Activated CD8-positive, alpha-beta memory T cell treated with anti-CD3 and anti-CD28 coated beads for 36 hours (primary cell): ENCODE data around the gene LAG3. TPM values are rescaled to one million over a fixed set of nuclear protein-coding genes. Genes with fewer than 3 reads are reported as not detected.

Experiments used
- CTCF ChIA-PET: fragments of 350-600 bp; sonication (Branson Sonifier 250); formaldehyde crosslinking; loops from one replicate; lab custom pipeline; 2021; ENCODE audit warnings: antibody characterized with exemption; lab: Charles Lee
- POLR2A ChIA-PET: fragments of 350-600 bp; sonication (Branson Sonifier 250); formaldehyde crosslinking; loops from one replicate; lab custom pipeline; 2021; ENCODE audit warnings: antibody characterized with exemption; lab: Charles Lee
- total RNA-seq, 2 experiments: library from RNA; stranded (reverse); gene quantifications; one replicate each; pipeline ENCODE4 v1.2.3, GENCODE V29; 2021

Gene LAG3
- total RNA-seq, 2 experiments from 2014 or later, result 324 to 331 TPM

DNA sequence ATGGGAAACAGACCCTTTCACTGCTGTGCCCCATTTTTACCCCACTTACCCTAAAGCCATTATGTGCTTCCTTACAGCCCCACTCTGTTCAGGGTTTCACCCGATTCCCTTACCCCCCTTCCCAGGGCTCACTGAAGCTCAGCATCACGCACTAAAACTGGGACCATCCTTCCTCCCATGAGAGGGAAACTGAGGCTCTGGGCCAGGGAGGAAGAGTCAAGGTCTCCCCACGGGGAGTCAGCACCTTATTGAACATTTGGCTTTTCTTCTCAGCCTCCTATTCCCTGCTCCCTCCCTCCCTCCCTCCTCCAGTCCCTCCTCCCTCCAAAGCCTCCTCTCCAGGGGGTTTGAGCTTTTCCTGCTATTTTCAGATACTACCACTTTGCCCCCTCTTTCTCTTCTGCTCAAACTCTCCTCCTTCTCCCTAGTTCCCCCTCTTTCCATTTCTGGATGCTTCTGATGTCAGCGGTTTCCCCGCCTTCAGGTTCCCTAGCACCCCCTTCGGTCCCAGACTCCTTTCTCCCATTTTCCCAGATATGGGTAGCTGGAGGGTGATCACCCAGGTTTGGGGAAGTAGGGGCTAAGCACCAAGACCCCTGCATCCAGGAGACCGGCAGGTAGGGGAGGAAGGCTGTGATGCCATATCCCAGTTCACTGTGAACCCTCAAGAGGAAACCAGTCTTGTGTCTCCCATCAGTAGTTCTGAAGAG is 50.3 kb downstream of the LAG3 start:
- POLR2A ChIA-PET, result no interaction called here

DNA sequence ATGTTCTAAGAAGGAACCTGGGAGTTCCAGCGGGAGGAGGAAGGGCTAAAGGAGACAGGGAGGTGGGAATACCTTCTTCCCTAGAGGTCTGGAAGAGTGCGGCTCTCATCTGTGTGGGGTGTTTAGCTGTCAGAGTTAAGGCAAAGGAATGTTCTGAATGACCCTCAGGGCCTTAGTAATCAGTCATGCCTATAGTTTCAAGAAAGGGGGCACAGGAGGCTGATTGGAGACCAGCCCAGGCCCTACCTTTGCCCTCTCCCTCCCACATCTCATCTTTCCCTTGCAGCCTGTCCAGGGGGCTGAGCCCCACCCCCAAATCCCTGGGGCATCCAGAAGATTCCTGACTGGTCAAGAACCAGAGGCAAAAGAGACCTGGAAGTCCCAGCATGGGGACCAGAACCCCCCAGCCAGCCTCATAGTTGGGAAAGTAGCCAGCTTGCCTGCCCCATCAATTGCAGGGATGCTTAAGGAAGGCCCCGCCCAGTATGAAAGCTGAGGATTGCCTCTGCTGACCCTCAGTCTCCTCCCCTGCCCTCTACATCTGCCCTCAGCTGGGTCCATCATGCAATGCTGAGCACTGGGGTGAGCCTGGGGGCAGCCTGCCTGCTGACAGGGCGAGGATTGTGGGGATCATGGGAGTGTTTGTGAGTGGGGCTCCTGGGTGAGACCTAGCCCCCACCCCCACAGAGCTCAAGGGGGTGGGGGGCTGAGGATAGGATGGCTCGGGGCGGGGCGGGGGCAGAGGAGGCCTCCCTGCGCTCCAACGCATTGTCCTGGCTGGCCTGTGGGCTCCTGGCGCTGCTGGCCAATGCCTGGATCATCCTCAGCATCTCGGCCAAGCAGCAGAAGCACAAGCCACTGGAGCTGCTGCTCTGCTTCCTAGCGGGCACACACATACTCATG is 51.1 kb downstream of the LAG3 start:
- CTCF ChIA-PET, result interaction anchor here (1.6 to 9.6 kb wide), 6 partner anchors 12 to 70 kb away, joined by 4 to 91 read pairs (median 10); partner anchors contain the start of gene MLF2
- POLR2A ChIA-PET, result no interaction called here

More for the DNA sequence above, 50.3 kb downstream of the LAG3 start:
- CTCF ChIA-PET, result interaction anchor here (0.6 to 9.6 kb wide), 5 partner anchors 14 to 69 kb away, joined by 3 to 91 read pairs (median 5); partner anchors contain the start of gene MLF2

DNA sequence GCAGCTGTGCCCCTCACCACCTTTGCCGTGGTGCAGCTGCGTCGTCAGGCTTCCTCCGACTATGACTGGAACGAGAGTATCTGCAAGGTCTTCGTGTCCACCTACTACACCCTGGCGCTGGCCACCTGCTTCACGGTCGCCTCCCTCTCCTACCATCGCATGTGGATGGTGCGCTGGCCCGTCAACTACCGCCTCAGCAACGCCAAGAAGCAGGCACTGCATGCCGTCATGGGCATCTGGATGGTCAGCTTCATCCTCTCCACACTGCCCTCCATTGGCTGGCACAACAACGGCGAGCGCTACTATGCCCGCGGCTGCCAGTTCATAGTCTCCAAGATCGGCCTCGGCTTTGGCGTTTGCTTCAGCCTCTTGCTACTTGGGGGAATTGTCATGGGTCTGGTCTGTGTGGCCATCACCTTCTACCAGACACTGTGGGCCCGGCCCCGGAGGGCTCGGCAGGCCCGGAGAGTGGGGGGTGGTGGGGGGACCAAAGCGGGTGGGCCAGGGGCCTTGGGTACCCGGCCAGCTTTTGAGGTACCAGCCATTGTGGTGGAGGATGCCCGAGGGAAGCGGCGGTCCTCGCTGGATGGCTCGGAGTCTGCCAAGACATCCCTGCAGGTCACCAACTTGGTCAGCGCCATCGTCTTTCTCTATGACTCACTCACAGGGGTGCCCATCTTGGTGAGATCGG is 51.9 kb downstream of the LAG3 start:
- ChIA-PET CTCF (interaction anchor here (1.0 to 9.6 kb wide), 13 partner anchors 11 to 114 kb away, joined by 3 to 91 read pairs (median 7); partner anchors contain the start of genes CDCA3, GNB3 and MLF2), POLR2A (no interaction called here)

DNA sequence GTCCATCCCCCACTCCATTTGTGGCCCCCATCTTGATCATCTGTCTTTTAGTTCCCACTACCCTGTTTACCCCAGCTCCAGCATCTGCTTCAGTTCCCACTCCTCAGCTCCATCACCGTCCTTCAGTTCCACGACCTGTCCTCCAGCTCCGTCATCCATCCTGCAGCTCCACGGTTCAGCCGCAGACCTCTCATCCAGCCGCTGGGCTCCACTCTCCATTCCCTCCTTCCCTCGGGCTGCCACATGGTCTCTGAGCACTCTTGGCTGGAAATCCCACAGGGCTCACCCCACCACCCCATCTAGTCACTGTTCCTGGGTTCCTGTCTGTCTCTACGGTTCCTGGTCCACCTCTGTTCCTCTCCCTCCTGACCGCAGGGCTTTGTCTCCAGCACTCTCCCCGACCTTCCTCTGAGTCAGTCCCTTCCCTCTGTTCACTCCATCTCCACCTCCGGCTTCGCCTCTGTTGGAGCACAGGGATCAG is 52.6 kb downstream of the LAG3 start:
- POLR2A ChIA-PET, result no interaction called here
- CTCF ChIA-PET, result interaction anchor here (0.6 to 9.6 kb wide), 24 partner anchors 10 to 181 kb away, joined by 3 to 91 read pairs (median 4); partner anchors contain the start of genes CD4, CDCA3, COPS7A and GNB3

DNA sequence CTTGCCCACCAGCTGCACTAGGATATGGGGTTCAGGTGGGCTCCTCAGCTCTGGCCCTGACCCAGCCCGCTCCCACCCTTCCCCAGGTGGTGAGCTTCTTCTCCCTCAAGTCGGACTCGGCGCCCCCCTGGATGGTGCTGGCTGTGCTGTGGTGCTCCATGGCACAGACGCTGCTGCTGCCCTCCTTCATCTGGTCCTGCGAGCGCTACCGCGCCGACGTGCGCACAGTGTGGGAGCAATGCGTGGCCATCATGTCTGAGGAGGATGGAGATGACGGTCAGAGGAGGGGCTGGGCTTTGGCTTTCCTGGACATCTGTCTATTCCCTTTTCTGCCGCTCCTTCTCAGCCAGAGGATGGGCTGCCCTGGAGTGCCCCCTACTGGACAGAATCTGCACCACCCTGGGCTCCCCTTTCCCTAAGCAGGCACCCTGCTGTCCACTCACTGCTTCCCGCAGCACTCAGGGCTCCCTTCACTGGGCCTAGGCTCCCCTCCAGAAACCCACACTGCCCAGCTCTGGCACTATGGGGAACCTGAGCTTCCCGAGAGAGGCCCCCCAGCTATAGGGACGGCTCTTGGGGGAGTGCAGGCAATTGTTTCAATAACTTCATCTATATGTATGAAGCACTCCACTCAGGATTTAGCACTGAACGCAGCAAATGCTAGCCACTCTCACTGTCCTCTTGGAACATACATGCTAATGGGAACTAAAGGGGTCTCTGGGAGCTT is 53.2 kb downstream of the LAG3 start:
- POLR2A ChIA-PET, result no interaction called here
- CTCF ChIA-PET, result interaction anchor here (0.6 to 9.6 kb wide), 34 partner anchors 10 to 207 kb away, joined by 3 to 91 read pairs (median 4); partner anchors contain the start of genes CD4, CDCA3, COPS7A and GNB3

DNA sequence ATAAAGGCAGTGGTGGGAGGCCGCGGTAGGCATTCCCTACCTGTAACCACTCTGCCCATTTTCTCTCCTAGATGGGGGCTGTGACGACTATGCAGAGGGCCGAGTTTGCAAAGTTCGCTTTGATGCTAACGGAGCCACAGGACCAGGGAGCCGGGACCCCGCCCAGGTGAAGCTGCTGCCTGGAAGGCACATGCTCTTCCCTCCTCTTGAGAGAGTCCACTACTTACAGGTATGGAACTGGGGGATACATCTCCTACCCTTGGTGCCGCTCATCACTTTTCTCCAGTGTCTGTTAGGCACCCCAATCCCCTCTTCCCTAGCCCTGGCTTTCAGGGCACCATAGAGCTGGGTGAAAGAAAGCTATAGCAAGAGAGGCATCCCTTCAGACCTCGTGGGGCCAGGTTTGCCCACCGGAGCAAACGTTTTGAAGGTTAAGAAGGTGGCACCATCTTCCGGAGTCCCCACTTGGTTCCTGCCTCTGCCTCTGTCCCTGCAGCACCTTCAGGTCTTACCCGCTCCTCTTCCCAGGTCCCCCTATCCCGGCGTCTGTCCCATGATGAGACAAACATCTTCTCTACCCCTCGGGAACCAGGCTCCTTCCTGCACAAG is 53.9 kb downstream of the LAG3 start:
- CTCF ChIA-PET, result interaction anchor here (0.8 to 9.6 kb wide), 24 partner anchors 9 to 207 kb away, joined by 3 to 91 read pairs (median 4); partner anchors contain the start of genes CD4, COPS7A, MLF2 and PTMS
- POLR2A ChIA-PET, result interaction anchor here (0.7 kb wide), 1 partner anchor 60 kb away, joined by 3 read pairs; no protein-coding TSS in a partner anchor

DNA sequence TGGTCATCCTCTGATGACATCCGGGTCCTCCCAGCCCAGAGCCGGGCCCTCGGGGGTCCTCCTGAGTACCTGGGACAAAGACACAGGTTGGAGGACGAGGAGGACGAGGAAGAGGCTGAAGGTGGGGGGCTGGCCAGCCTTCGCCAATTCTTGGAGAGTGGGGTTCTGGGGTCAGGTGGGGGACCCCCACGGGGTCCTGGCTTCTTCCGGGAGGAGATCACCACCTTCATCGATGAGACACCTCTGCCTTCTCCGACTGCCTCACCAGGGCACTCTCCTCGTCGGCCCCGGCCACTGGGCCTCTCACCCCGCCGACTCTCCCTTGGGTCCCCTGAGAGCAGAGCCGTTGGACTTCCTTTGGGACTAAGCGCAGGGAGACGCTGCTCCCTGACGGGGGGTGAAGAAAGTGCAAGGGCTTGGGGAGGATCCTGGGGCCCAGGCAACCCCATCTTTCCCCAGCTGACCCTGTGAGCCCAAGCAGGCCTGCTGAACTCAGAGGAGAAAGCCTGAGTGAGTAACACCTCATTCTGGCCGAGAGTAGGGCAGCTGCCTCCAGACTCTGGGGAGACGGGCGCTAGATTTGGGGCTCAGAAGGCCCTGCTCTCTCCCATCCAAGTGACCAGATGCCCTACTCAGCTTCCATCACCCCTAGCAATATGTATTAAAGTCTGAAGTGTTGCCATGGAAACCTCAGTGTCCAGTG is 54.6 kb downstream of the LAG3 start:
- ChIA-PET CTCF (interaction anchor here (0.6 to 9.6 kb wide), 10 partner anchors 8 to 237 kb away, joined by 3 to 91 read pairs (median 6); partner anchors contain the start of genes COPS7A and MLF2), POLR2A (interaction anchor here (0.7 kb wide), 1 partner anchor 60 kb away, joined by 3 read pairs; no protein-coding TSS in a partner anchor)

DNA sequence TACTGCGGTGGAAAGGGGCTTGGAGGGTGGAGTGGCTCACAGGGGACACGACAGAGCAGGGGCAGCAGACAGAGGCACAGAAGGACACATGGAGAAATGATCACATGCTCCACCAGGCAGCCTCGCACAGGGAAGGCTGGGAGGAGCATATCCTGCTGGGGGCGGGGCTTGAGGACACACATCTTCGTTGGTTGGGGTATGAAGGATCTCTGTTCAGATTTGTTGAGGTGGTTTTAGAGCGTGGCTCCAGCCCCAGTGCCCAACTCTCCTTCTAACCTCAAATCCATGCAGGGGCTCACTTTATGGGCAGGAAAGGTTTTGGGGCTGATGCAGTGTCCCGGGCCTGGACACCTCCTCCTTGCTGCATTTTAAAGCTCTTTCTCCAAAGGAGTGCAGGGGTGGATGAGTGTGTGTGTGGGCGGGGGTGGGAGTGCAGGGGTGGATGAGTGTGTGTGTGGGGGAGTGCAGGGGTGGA is 55.2 kb downstream of the LAG3 start:
- POLR2A ChIA-PET, result interaction anchor here (0.7 kb wide), 1 partner anchor 61 kb away, joined by 3 read pairs; no protein-coding TSS in a partner anchor
- CTCF ChIA-PET, result interaction anchor here (0.6 to 9.6 kb wide), 3 partner anchors 14 to 237 kb away, joined by 3 to 91 read pairs (median 13); partner anchors contain the start of gene MLF2

Other genes starting within 250 kb of the LAG3 start
- gene GAPDH, start 238.0 kb upstream of the LAG3 start, total RNA-seq, result 1,000 to 10,000 TPM; 8,536 to 8,736 TPM
- gene IFFO1, start 216.5 kb upstream of the LAG3 start, total RNA-seq, result 10 to 100 TPM; 11.2 to 12.8 TPM
- gene NOP2, start 204.2 kb upstream of the LAG3 start, total RNA-seq, result 100 to 1,000 TPM; 157 to 160 TPM
- 100 to 1,000 TPM; 276 to 283 TPM for gene CHD4, start 165.1 kb upstream of the LAG3 start, total RNA-seq
- gene LPAR5, start 136.6 kb upstream of the LAG3 start, total RNA-seq, result 1 to 10 TPM; 8.3 to 9.0 TPM
- under 1 TPM; 0.88 to 0.95 TPM for gene ACRBP, start 125.1 kb upstream of the LAG3 start, total RNA-seq
- gene ING4, start 109.4 kb upstream of the LAG3 start, total RNA-seq, result 10 to 100 TPM; 10.8 to 13.3 TPM
- 10 to 100 TPM; 59.3 to 59.8 TPM for gene ZNF384, start 83.1 kb upstream of the LAG3 start, total RNA-seq
- gene PIANP, start 71.7 kb upstream of the LAG3 start, total RNA-seq, result under 1 TPM; 0.55 to 0.80 TPM
- 10 to 100 TPM; 43.5 to 46.1 TPM for gene COPS7A, start 48.5 kb upstream of the LAG3 start, total RNA-seq
- gene MLF2, start 19.4 kb upstream of the LAG3 start, total RNA-seq, result 100 to 1,000 TPM; 144 to 150 TPM
- gene PTMS, start 6.2 kb upstream of the LAG3 start, total RNA-seq, result 10 to 100 TPM; 87.1 to 97.7 TPM
- 1 to 10 TPM; 1.4 to 1.6 TPM for gene CD4, start 17.0 kb downstream of the LAG3 start, total RNA-seq
- under 1 TPM; 0.21 to 0.44 TPM for gene GPR162, start 49.3 kb downstream of the LAG3 start, total RNA-seq
- gene P3H3, start 55.9 kb downstream of the LAG3 start, total RNA-seq, result 1 to 10 TPM; 1.8 TPM
- gene GNB3, start 68.4 kb downstream of the LAG3 start, total RNA-seq, result under 1 TPM; 0.32 to 0.63 TPM
- 10 to 100 TPM; 50.0 to 53.1 TPM for gene CDCA3, start 78.8 kb downstream of the LAG3 start, total RNA-seq
- gene USP5, start 79.6 kb downstream of the LAG3 start, total RNA-seq, result 100 to 1,000 TPM; 151 to 152 TPM
- gene TPI1, start 95.0 kb downstream of the LAG3 start, total RNA-seq, result 1,000 to 10,000 TPM; 1,928 to 1,984 TPM
- 1 to 10 TPM; 3.3 to 4.6 TPM for gene SPSB2, start 100.8 kb downstream of the LAG3 start, total RNA-seq
- gene LRRC23, start 132.3 kb downstream of the LAG3 start, total RNA-seq, result 1 to 10 TPM; 3.1 to 6.0 TPM
- gene ENO2, start 142.1 kb downstream of the LAG3 start, total RNA-seq, result 100 to 1,000 TPM; 171 to 175 TPM
- 10 to 100 TPM; 44.1 to 44.3 TPM for gene ATN1, start 155.4 kb downstream of the LAG3 start, total RNA-seq
- gene RNU7-1, start 171.3 kb downstream of the LAG3 start, total RNA-seq, result not detected
- 100 to 1,000 TPM; 234 to 239 TPM for gene C12orf57, start 171.5 kb downstream of the LAG3 start, total RNA-seq
- gene PTPN6, start 178.8 kb downstream of the LAG3 start, total RNA-seq, result 100 to 1,000 TPM; 436 to 441 TPM
- gene PHB2, start 198.1 kb downstream of the LAG3 start, total RNA-seq, result 100 to 1,000 TPM; 509 to 511 TPM
- 100 to 1,000 TPM; 152 to 162 TPM for gene EMG1, start 198.4 kb downstream of the LAG3 start, total RNA-seq
- 10 to 100 TPM; 26.1 TPM for gene LPCAT3, start 246.0 kb downstream of the LAG3 start, total RNA-seq